Activated CD4-positive, alpha-beta T cell treated with anti-CD3 and anti-CD28 coated beads for 4 hours (primary cell): ENCODE data around the gene SOHLH1.

Source experiments
- DNase-seq, 2 donors: peaks; one replicate each; pipeline ENCODE4 v3.0.0-alpha.2; 2020

Gene SOHLH1

DNA sequence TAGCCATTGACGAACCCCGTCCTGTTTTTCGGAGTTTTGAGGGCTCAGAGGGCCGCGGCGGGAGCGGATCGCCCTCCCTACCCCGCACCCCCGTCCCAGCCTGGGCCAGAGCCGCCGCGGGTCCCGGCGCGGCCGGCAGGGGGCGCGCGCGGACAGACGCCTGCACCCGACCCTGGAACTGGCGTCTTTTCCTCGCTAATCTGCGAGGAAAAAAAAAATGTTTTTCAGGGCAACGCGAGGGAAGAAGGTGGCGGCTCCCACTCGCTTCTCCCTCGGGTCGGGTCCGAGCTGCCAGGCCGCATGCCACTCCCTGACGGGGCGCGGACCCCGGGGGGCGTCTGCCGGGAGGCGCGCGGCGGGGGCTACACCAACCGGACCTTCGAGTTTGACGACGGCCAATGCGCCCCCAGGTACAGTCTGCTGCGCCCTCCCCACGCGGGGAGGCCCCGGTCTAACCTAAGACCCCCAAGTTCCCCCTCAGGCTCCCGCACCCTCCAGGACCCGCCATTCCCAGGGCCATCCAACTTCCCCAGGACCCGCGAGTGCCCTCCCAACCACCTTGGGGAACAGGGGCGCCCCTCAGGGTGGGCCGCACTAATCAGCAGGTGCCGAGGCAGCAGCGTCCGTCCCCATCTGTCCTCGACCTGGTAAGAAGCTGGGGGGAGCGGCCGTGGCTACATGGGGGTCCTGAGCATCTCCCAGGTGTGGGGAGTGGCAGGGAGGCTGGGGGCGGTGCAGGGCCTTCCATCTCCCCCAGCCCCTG lies 2.9 kb upstream of the SOHLH1 start, which contains the start of gene KCNT1:
Gene KCNT1, plus strand, starts transcription at position 227 of the 763 bp plus-strand sequence. Its CDS starts 74 bp downstream, at position 301.
- peak; percentile 19 to 41 for DNase-seq

DNA sequence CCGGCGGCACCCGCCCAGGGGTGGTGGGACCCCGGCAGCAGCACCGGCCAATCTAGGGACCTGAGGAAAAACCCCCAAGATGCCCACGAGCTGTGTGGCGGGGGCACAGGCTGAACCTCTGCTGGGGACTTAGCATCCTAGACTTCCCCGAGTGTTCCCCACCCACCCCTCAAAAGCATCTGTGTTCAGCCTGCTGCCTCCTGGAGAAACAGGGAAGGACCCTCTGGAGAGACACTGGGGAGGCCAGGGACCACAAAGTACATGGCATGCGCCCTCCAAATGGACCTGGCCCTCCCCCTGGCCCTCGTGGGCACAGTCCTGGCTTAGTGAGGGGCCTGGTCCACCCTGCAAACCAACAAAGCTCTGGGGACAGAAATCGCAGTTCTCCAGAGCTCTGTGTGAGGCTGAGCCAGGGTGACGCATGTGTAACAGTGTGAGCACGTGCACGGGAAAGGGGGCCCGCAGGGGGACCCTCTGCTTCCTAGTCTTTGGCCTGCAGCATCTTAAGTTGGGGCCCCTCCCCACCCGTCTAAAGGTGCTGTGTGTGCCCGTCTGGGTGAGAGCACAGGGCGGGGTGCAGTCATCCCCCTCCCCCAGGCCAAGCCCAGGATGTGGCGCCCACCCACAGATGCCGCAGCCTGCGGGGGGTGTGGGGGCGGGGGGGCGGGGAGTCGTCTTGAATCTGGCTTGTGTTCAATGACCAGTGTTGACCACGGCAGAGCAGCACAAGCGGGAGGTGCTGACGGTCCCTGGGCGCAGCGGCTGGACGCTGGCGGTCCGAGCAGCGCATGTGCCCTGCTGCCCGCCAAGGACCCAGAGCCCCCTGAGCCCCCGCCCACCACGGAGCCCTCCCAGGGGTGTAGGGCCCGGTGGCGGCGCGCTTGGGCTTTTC lies 2.0 kb upstream of the SOHLH1 start:
- DNase-seq = peak in 1 of 2 donors; percentile 18

DNA sequence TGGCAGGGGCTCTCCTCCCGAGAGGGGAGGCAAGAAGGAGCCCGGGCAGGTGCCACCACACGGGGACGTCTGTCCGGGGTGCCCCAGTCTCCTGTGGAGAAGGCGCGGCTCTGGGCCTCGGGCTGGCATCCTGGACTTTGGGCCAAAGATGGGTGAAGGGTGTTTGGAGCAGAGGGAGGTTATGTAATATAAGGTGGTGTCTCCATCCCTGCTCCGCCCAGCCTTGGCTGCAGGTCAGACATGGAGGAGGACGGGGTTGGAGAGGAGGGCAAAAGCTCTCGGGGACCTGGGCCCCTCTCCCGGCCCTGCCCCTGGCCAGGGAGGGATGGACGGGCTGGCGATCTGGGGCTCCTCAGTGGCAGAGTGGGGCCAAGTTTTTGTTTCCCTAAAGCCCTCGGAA lies 1.2 kb upstream of the SOHLH1 start:
- no peak for DNase-seq

DNA sequence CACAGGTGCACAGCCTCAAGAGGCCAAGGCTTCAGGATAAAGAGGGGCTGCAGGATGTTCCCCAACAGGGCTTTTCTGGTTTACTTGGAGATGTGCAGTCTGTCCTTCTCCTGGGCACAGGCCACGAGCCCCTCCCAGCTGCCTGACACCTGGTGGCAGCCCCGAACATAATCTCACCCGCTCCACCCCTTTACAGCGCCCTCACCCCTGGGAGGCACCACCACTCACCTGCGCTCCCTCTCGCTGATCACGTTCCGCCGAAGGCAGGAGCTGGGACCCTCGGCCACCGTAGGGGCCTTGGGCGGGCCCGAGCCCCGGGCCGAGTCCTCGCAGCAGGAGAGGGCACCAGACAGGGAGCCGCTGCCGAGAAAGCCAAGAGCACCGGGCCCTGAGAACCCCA lies 514 bp downstream of the SOHLH1 start:
- no peak for DNase-seq

DNA sequence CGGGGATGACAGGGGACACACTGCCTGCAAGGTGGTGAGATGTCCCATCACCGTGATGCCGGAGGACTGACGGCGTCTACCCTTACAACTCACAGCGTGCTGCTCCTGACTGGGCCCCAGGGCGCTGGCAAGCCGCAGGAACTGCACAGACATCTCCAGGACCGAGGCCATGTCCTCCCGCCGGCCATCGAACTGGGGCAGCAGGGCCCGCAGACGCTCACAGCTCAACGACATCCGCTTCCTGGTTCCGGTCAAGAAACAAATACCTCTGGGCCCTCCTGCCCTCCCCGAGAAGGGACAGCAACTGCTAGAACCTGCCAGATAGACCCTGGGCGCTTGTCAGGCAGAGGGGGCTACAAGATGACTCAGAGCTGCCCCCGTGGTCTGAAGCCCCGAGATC lies 1.0 kb downstream of the SOHLH1 start:
- no peak for DNase-seq

DNA sequence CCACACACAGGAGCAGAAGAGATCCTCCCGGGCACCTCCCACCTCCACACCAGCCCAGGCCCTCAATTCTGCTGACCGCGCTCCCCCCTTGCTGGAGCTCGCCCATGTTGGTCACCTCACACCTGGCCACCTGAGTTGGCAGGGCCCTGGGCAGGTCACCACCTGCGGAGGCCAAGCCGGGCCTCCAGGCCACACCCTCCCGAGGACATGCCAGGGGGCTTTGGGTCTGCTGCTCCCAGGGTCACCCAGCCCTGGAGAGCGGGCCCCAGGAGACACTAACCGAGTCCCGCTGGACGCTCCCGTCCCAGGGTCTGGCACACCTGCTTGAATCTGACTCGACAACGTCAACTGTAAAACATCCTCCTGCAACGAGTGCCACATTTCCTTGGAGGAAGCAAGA lies 2.1 kb downstream of the SOHLH1 start:
- no peak for DNase-seq

DNA sequence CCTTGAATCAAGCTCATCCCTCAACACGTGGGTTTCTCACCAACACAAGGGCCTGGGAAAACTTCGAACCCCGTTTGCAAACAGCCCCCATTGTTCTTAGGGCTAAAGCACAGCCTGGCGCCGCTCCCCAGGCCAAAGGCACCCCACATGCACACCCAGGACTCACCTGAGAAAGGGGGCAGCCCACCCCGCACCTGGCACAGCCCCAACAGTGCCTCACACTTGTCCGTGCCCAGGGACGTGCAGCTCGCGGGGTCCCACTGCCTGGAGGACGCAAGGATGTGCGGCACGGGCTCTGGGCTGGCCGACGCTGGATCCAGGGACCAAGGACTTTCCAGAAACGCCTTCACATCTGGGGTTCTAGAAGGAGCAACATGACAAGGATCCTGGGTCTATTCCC lies 2.8 kb downstream of the SOHLH1 start:
- DNase-seq = no peak

DNA sequence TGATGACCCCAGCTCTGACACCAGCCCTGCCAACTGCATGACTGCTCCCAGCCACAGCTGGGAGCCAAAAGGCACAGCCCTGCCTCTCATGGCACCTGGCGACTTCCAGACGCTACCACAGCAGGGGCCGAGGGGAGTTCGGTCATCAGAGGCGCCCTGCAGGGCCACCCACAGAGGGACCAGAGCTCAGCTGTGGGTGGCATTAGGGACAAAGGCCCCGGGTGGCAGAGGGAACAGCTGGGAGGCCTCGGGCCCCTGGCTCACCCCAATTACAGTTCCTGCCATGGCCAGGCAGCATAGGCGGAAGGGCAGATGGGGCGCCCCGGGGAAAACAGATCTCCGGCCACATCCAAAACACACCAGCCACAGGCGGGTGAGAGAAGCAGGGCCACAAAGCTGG lies 3.6 kb downstream of the SOHLH1 start:
- DNase-seq = no peak

DNA sequence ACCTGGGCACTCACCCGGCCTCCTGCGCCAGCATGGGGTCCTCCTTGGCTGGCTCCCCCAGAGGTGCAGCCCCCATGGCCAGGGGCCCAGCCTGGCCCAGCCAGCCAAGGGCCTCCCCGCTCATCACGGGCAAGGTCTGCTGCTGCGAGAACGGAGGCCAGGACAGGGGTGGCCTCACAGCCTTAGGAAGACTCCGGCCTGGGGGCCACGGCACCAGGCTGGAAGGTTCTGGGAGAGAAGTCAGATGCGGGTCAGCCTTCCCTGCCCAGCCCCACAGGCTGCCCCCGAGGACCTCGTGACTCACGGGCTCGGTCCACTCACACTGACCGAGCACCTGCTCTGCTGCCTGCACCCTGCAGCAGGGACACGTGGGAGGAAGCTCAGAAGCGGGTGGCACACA lies 4.2 kb downstream of the SOHLH1 start:
- DNase-seq = no peak

DNA sequence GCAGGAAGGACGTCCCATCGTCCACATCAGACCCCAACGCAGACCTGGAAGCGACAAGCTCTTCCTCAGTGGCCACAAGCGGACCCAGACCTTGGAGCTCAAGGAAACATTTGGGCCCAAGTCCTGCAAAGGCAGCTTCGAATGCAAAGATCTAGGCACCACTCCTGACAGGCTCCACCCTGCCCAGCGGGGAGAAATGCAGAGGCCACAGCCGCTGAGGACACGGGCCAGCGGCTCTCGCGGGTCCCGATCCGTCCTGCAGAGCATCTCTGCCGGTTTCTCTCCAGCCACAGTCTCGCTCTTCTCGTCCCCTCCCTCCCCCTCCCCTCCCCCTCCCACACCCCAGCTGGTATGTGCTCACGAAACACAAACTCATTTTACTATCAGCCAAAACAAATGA lies 4.9 kb downstream of the SOHLH1 start:
- DNase-seq = no peak

DNA sequence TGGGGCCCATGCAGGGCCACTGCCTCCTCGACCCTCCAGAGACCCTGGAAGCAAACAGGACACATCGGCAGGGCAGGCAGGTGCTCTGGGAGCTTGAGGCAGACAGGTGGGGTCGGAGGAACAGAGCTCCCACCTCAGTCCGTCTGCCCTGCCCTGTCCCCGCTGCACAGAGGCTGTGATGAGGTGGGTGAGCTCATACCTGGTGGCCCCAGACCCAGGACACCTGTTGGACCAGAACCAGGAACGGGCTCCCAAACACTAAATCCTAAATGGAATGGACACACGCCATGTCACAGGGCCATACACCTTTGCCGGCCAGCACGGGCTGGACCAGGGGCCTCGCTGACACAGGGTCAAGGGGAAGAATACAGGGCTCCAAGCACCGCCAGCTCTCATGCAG lies 5.5 kb downstream of the SOHLH1 start:
- DNase-seq = no peak

DNA sequence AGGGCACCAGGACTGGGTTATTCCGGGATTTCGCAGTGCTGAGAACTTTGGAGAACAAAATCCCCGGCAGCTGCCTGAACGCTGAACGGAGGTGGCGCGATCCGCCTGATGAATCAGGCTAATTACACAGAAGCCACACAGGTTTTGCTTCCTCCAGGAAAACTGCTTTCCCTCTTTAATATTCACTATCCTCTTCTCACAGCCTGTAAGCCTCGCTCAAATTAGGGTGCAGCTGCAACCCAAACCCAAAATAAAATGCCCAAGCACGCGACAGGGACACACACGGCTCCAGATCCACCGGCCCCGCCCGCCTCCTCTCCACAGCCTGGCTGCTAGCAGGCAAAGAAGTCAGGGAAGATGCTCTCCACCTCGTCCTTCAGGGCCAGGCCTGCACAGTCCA lies 6.0 kb downstream of the SOHLH1 start:
- no peak for DNase-seq

DNA sequence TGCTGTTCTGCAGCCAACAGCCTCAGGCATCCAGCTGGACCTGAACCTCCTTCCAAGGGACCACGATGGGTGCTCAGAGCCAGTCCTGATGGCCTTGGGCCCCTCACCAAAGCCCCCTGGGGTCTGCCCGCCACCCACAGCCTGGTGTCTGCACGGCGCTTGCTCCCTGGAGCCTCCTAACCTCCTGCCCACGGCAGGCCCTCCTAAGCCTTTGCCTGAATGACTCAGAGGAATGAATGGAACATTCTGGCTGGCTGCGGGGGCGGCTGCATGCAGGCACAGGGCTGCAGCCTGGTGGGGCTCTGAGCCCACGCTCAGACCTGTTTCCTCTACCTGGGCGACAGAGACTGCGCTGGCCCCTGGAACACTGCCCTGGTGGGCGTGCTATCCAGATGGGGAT lies 6.9 kb downstream of the SOHLH1 start:
- DNase-seq = no peak

DNA sequence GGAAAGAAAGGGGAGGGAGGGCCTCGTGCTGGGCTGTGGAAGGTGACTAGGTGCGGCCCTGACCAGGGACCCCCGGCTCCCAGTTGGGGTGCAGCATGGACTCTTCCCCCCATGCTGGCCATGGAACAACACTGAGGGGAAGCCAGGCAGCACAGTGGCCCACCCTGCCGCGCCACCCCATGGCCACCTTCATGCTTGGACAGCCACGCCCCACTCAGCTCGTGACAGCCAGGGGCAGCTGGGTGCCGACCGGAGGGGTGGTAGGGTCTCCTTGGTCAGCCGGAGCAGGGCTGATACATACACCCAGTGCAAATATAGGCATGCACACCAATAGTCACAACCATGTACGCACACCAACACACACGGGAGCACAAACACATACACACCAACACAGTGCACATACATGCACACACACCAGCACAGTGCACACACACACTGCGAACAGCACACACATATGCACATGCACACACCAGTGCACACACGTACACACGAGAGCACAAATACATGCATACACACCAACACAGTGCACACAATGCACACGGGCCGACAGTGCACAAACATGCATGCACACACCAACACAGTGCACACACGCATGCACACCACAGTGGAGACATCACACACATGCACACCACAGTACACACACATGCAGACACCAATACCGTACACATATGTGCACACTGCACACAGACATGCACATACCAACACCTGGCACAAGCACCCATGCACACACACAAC lies 8.3 kb downstream of the SOHLH1 start:
- no peak for DNase-seq

DNA sequence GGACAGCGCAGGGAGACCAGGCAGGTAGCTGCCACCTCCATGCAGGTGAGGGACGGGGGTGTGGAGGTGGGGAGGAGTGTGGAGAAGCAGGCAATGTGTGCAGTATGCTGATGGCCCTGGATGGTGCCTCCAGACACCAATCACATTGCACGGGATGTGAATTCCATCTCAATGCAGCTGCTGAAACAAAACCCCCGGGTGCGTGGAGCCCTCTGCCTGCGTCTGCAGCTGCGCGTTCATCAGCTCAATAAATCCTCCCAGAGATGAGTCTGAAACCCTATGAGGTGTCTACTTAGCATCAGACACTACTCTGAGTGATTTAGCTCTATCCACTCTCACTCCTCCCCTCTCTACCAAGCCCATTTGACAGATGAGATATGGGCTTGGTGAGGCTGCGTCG lies 10.3 kb downstream of the SOHLH1 start:
- DNase-seq = no peak

DNA sequence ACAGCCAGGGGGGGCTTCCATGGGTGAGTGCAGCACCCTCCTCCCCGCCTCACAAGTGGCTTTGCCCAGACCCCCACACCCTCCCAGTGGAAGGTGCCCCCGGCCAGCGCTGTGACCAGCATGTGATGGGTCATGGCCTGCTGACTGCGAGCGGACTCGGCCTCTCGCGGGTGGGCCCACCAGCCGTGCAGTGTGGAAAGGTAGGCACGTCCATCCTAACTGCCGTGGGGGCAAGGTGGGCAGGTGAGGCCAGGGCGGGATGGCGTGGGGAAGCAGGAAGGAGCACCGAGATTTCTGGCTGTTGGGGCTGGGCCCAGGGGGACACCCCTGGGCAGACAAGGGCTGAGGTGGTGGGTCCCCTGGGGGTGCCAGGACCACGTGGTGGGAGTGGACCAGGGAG lies 12.1 kb downstream of the SOHLH1 start:
- DNase-seq = no peak

DNA sequence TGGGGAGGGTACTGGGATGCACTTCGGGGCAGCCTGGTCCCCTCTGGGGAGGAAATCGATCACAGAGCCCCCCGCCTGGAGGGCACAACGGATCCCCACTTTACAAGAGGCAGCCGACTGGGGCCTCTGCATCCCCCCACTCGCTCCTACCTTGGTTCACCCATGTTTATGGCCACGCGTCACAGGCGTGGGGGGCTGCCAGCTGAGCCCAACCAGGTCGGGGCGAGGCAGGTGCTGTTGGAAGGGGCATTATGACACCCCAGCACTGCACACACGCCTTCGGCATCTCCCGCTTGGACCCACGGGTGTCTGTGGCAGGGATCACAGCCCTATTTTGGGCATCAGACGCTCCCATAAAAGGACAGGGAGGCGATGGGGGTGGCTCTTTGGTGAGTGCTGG lies 14.6 kb downstream of the SOHLH1 start:
- no peak for DNase-seq

DNA sequence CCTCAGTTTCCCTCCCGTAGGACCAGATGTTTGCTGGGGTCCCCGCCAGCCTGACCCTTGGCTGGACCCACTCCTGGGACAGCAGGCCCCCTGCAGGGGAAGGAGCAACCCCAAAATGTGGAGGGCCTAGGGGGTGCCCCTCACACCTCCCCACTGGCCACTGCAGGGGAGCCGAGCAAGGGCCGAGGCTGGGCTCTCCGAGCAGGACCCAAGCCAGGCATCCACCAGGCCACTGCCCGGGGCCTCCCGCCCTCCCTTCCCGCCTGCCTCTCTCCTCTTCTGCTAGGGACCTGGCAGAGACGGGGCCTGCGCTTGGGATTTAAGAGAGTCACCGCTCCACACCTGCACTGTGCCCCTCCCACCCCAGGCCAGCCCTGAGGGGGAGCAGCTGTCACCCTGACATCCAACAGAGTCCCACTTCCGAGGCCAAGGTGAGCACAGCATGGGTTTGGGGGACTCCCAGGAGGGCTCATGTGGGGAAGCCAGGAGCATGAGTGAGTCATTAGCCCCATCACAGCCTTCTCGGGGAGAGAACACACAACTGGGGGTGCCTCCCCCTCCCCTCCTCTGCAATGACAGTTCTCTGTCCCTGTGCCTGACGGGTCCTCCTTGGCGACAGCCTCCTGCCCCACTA lies 15.8 kb downstream of the SOHLH1 start:
- no peak for DNase-seq

DNA sequence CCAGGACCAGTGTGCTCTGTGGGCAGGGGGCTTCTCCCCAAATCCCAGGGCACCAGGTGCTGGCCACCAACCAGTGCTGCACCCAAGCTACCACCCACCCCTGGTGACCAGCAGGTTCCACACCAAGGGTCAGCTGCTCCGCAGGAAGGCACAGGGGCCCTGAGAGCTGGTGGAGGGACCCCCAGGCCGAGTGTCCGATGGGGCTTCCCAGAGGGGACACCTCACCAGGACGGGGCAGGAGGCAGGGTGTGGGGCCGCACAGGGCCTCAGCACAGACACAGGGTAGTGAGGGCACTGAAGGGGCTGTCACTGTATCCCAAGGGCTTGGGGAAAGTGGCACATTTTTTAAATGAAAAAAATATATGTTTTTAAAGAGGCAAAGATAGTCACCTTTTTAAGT lies 18.1 kb downstream of the SOHLH1 start:
- no peak for DNase-seq

DNA sequence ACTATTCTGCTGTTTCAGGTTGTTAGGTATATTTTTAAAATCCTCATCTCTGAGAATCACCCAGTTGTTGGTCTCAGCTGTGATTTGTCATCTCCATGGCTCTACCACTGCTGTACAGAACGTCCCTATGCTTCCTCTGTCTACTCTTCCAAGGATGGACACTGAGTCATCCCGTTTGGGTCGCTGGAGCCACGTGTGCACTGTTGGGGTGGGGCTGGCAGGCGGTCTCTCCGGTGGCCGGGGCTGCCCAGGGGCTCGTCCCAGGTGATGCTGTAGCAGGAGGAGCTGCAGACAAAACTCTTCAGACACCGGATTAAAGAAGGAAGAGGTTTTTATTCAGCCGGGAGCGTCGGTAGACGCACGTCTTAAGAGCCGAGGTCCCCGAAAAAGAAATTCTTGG lies 19.2 kb downstream of the SOHLH1 start:
- no peak for DNase-seq

DNA sequence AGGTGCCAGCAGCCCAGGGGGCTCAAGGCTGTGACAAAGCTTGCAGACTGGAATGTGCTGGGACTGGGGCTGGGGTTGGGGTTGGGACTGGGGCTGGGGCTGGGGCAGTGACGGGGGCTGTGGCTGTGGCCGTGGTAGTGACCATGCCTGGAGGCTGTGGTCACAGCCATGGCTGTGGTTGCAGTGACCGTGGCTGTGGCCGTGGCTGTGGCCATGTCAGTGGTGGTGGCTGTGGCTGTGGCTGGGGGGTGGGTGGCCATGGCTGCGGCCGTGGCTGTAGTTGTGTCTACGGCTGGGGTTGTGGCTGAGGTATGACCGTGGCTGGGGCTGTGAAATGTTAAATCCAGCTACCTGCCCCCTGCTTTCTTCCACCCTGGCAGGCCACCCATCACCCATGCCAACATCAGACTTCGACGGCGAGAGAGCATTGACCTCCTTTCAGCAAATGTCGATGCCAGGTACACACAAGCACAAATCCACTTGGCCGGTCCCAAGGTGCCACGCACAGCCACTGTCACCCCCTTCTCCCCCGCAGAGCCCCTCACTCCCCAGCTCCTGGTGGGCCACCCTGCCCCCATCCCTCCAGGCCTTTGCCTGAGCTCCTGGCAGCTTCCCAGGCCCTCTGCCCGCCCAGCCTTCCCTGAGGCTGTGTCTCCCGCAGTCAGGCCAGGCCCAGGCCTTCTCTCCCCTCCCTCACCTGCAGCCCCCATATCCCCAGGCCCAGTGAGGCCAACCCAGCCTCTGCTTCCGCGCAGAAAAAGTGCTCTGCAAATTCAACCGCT lies 20.9 kb downstream of the SOHLH1 start:
- DNase-seq = no peak

DNA sequence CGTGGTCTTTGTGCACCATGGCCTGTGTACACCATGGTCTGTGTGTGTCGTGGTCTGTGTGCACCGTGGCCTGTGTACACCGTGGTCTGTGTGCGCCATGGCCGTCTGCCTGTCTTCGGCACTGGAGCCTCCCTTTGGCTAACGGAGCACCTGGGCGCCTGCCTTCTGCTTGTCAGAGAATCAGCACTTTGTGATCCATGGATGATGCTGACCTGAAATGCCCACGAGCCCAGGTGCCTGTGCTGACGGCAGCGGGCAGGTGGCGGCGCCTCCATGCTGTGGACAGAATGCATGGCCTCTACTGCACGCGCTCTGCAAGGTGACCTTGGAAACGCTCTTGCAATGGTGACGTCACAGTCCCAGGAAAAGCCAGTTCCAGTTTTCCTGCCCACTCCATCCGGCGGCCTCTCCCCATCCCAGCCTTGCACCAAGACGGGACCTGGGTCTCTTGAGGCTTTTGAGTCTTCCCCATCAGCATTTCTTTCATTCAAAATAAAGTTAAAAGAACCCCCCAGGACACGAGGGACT lies 21.6 kb downstream of the SOHLH1 start:
- no peak for DNase-seq
